ENCODE data around the gene VASH1. TPM values are rescaled to one million over a fixed set of nuclear protein-coding genes. Genes with fewer than 3 reads are reported as not detected.

Gene VASH1
- total RNA-seq, 2 donors from 2014 or later, result 2.1 to 19.8 TPM

DNA sequence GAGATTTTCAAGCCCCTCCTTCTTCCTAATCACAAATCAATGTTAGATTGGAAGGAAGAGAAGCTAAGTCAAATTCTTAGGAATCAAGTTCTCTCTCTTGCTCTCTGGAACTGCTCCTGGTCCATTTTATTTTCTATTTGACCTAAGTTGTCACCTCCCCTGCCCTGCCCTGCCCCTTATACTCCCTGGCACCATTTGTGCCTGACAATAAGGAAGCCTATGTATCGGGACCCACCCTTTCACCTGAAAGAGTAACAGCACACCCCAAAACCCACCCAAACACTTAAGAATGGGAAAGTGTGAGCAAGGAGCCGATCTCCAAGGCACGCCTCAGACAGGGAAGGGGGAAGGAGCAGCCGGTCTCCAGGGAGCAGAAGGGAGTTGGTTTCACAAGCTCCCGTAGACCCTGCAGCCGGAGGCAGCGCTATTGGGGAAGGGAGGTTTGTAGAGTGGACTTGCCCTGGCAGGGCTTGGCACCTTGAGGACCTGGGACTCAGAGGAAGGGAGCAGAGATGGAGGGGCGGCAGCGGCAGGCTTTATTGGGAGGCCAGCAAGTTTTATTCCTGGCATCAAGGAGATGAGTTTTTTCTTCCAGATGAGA, 66.5 kb downstream of the VASH1 start:
- WGBS, result 42% methylated on average over 9 of the region's 9 CpGs
- TF ChIP-seq, protein P1, sequence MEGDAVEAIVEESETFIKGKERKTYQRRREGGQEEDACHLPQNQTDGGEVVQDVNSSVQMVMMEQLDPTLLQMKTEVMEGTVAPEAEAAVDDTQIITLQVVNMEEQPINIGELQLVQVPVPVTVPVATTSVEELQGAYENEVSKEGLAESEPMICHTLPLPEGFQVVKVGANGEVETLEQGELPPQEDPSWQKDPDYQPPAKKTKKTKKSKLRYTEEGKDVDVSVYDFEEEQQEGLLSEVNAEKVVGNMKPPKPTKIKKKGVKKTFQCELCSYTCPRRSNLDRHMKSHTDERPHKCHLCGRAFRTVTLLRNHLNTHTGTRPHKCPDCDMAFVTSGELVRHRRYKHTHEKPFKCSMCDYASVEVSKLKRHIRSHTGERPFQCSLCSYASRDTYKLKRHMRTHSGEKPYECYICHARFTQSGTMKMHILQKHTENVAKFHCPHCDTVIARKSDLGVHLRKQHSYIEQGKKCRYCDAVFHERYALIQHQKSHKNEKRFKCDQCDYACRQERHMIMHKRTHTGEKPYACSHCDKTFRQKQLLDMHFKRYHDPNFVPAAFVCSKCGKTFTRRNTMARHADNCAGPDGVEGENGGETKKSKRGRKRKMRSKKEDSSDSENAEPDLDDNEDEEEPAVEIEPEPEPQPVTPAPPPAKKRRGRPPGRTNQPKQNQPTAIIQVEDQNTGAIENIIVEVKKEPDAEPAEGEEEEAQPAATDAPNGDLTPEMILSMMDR (IDR thresholded peaks at IDR 0.05), result no peak
- TF ChIP-seq POLR2AphosphoS5 (IDR thresholded peaks at IDR 0.05) (no peak), POLR2A (IDR thresholded peaks at IDR 0.05) (no peak)
- H3K9me3 ChIP-seq, result no peaks in the 10 kb centered on the region
- DNase-seq (ENCODE audit: low spot score), result no peak
- H3K4me1 ChIP-seq (replicated peaks), result no peaks in the 10 kb centered on the region
- intact Hi-C loops (cut with DNase I), result no loop called here
- H3K36me3 ChIP-seq, result no peaks in the 10 kb centered on the region
- no peak overlapping the region for H3K4me3 ChIP-seq
- no peak overlapping the region for H3K27ac ChIP-seq
- no peaks in the 10 kb centered on the region for H3K27me3 ChIP-seq (replicated peaks; ENCODE audit: insufficient read depth)

- intact Hi-C loops (cut with DNase I), result no loop called here
- DNase-seq (ENCODE audit: low spot score), result no peak
- H3K9me3 ChIP-seq, result no peaks in the 10 kb centered on the region
- no peak overlapping the region for H3K27ac ChIP-seq
- 60% methylated on average over 17 of the region's 17 CpGs for WGBS
- no peaks in the 10 kb centered on the region for H3K27me3 ChIP-seq (replicated peaks; ENCODE audit: insufficient read depth)
- no peaks in the 10 kb centered on the region for H3K4me1 ChIP-seq (replicated peaks)
- H3K36me3 ChIP-seq, result no peaks in the 10 kb centered on the region
- H3K4me3 ChIP-seq, result no peak overlapping the region
- TF ChIP-seq POLR2A (IDR thresholded peaks at IDR 0.05) (no peak), POLR2AphosphoS5 (IDR thresholded peaks at IDR 0.05) (no peak)
- TF ChIP-seq, protein P1 (IDR thresholded peaks at IDR 0.05), result no peak
Measured at GRCh38 chr14:76828339-76829012, 67.2 kb downstream of the VASH1 start.

- intact Hi-C loops (cut with DNase I), result no loop called here
- Histone ChIP-seq H3K36me3 (no peaks in the 10 kb centered on the region), H3K27ac (no peak overlapping the region), H3K9me3 (no peaks in the 10 kb centered on the region), H3K27me3 (replicated peaks; ENCODE audit: insufficient read depth) (no peaks in the 10 kb centered on the region), H3K4me3 (no peak overlapping the region), H3K4me1 (replicated peaks) (no peaks in the 10 kb centered on the region)
- TF ChIP-seq POLR2A (IDR thresholded peaks at IDR 0.05), result no peak
- no peak for TF ChIP-seq POLR2AphosphoS5 (IDR thresholded peaks at IDR 0.05)
- TF ChIP-seq, protein P1 (IDR thresholded peaks at IDR 0.05), result no peak
- WGBS, result 70% methylated on average over 3 of the region's 3 CpGs
- DNase-seq (ENCODE audit: low spot score), result no peak
Measured at GRCh38 chr14:76829013-76829365, 67.7 kb downstream of the VASH1 start.

DNA sequence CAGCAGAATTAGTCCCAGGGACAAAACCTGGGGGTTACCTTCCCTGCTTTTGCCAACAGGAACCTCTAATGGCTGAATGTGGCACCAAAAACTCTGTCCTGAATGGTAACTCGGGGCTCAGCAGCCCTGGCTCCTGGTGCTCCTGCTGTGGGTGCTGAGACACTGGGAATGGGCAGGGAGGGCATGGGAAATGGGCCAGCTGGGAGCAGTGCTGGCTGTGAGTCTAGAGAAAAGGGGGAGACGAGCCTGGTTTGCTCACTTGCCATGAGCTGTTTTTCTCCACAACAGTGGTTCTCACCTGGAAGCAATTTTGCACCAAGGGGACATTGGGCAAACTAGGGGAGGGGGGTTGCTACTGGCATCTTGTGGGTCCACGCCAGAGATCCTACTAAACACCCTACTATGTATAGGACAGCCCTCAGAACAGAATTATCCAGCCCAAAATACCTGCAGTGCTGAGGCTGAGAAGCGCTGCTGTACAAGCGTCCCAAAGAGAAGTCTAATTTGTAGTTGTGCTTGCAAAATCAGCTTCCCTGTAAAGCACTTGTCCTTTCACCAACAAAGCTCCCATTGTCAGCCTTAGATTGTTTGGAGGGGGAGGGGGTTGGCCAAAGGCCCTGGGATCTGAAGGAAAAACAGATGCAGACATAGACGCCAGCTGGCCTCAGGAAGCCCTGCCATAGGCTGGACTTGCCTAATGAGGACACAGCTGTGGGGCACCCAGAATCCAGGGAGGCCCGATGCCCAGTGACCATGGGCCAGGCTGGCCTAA, 68.6 kb downstream of the VASH1 start:
- peak; percentile 50 for DNase-seq (ENCODE audit: low spot score)
- no peak overlapping the region for H3K27ac ChIP-seq
- intact Hi-C loops (cut with DNase I), result no loop called here
- H3K36me3 ChIP-seq, result no peaks in the 10 kb centered on the region
- H3K4me3 ChIP-seq, result no peak overlapping the region
- TF ChIP-seq, protein P1 (IDR thresholded peaks at IDR 0.05), result no peak
- TF ChIP-seq POLR2A (IDR thresholded peaks at IDR 0.05) (no peak), POLR2AphosphoS5 (IDR thresholded peaks at IDR 0.05) (peak; percentile 30)
- no peaks in the 10 kb centered on the region for H3K9me3 ChIP-seq
- H3K27me3 ChIP-seq (replicated peaks; ENCODE audit: insufficient read depth), result no peaks in the 10 kb centered on the region
- 45% methylated on average over 7 of the region's 7 CpGs for WGBS
- H3K4me1 ChIP-seq (replicated peaks), result no peaks in the 10 kb centered on the region

Measured in prostate gland (tissue), 2 donors.